ENCODE results near the gene ARL8A.

DNA sequence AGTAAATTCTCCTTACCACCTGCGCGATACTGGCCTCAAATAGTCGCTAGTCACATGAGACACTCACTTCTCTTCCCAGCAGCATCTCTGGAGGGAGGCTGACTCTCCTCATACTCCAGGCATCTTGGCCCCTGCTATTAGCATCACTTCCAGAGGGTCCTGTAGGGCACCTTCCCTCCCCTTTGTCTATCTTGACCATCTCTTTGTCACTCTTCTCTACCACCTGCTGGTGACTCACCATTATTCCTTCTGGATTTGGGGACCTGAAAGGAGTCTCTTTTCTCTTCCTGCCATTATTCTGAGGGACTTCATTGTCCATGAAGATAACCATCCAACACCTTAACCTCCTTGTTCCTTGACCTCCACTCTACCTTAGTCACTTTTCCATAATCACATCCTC lies 53.5 kb downstream of the ARL8A start:
- TF ChIP-seq POLR2A (IDR thresholded peaks at IDR 0.05; ENCODE audit: low read length) (no peak), GATA1 (IDR thresholded peaks at IDR 0.05; ENCODE audit: low read depth, low read length) (no peak)

Data from erythroblast (primary cell).